SK-N-SH (cell line): ENCODE data around the gene TTC36. TPM values are rescaled to one million over a fixed set of nuclear protein-coding genes. Genes with fewer than 3 reads are reported as not detected.

Experiments
- CTCF ChIA-PET: fragments of 300-600, 350-600 bp; formaldehyde crosslinking; extraction: SDS; loops from one replicate; lab custom pipeline; 2021; lab: Yijun Ruan, JAX
- POLR2A ChIA-PET: fragments of 350-600 bp; sonication (Branson Sonifier 250); formaldehyde crosslinking; extraction: SDS; loops from one replicate; lab custom pipeline; 2020; ENCODE audit warnings: antibody characterized with exemption, inconsistent platforms; lab: Yijun Ruan, JAX
- DNase-seq: peaks from one replicate; pipeline ENCODE4 v3.0.0; 2012
- H2AFZ ChIP-seq: fragments of 200-600 bp; sonication (generic); 2 replicates; pipeline ENCODE4 v1.8.1; 2016; ENCODE audit warnings: antibody characterized with exemption, mild to moderate bottlenecking, low read depth
- H3F3A ChIP-seq: fragments of 200-600 bp; sonication (generic); replicated peaks from 2 replicates; pipeline ENCODE3; 2016; ENCODE audit warnings: antibody characterized with exemption, mild to moderate bottlenecking; ENCODE audit not compliant: insufficient read depth
- H3K27ac ChIP-seq, 2 experiments: fragments of 200-500 bp in 1 of 2; fragments of 200-600 bp in 1 of 2; sonication (Bioruptor generic) in 1 of 2; sonication (generic), shearing (Covaris generic) in 1 of 2; 2 replicates each; pipeline versions ENCODE4 v1.5.1 to v1.6.1; 2014 to 2016; ENCODE audit warnings: low read depth in 2 of 2, inconsistent platforms in 1 of 2, low read length in 1 of 2, mild to moderate bottlenecking in 1 of 2, mixed read lengths in 1 of 2
- H3K27me3 ChIP-seq: fragments of 200-600 bp; sonication (generic), shearing (Covaris generic); 2 replicates; pipeline ENCODE4 v1.6.1; 2016; ENCODE audit warnings: mixed run types; ENCODE audit not compliant: insufficient read depth
- H3K36me3 ChIP-seq, 2 experiments: fragments of 200-500 bp in 1 of 2; fragments of 200-600 bp in 1 of 2; sonication (Bioruptor generic) in 1 of 2; sonication (generic) in 1 of 2; replicated peaks in 1 of 2; 2 replicates each; pipeline versions ENCODE3 to v1.5.1; 2014 to 2016; ENCODE audit warnings: low read length in 1 of 2, mild to moderate bottlenecking in 1 of 2; ENCODE audit not compliant: insufficient read depth in 2 of 2, control insufficient read depth in 1 of 2
- H3K4me1 ChIP-seq, 2 experiments: fragments of 200-500 bp in 1 of 2; fragments of 200-600 bp in 1 of 2; sonication (Bioruptor generic) in 1 of 2; sonication (generic), shearing (Covaris generic) in 1 of 2; 2 replicates each; pipeline versions ENCODE4 v1.5.1 to v1.6.1; 2014 to 2016; ENCODE audit warnings: low read depth in 1 of 2, low read length in 1 of 2, mixed run types in 1 of 2; ENCODE audit not compliant: insufficient read depth in 2 of 2, control insufficient read depth in 1 of 2
- H3K4me2 ChIP-seq: fragments of 200-600 bp; sonication (generic), shearing (Covaris generic); 2 replicates; pipeline ENCODE4 v1.6.1; 2017; ENCODE audit warnings: mixed run types
- H3K4me3 ChIP-seq, 2 experiments: fragments of 200-500 bp in 1 of 2; fragments of 200-600 bp in 1 of 2; sonication (Bioruptor generic) in 1 of 2; sonication (generic), shearing (Covaris generic) in 1 of 2; 2 replicates each; pipeline versions ENCODE4 v1.5.1 to v1.8.1; 2014 to 2016; ENCODE audit warnings: low read depth in 2 of 2, inconsistent platforms in 1 of 2, low read length in 1 of 2, mild to moderate bottlenecking in 1 of 2, mixed read lengths in 1 of 2, moderate library complexity in 1 of 2
- H3K79me2 ChIP-seq: fragments of 200-600 bp; sonication (generic); 2 replicates; pipeline ENCODE4 v1.8.1; 2017; ENCODE audit warnings: mild to moderate bottlenecking; ENCODE audit not compliant: insufficient read depth
- H3K9ac ChIP-seq: fragments of 200-600 bp; sonication (generic); 2 replicates; pipeline ENCODE4 v1.6.1; 2017; ENCODE audit warnings: mixed run types
- H3K9me2 ChIP-seq: fragments of 200-600 bp; sonication (generic); 2 replicates; pipeline ENCODE4 v1.6.1; 2017; ENCODE audit warnings: mixed run types
- H3K9me3 ChIP-seq: fragments of 200-600 bp; sonication (generic); 2 replicates; pipeline ENCODE4 v1.6.1; 2017; ENCODE audit warnings: mixed run types, mild to moderate bottlenecking, moderate library complexity
- H4K20me1 ChIP-seq: fragments of 200-600 bp; sonication (generic); 2 replicates; pipeline ENCODE4 v1.6.1; 2017; ENCODE audit warnings: mild to moderate bottlenecking, mixed run types; ENCODE audit not compliant: insufficient read depth
- CTCF ChIP-seq: fragments of 200-600 bp; sonication (generic); IDR thresholded peaks from 2 replicates; pipeline ENCODE4 v1.6.1; 2017; ENCODE audit warnings: antibody characterized with exemption, mild to moderate bottlenecking, moderate library complexity
- EP300 ChIP-seq, 2 experiments: IDR thresholded peaks; 2 replicates each; pipeline versions ENCODE4 v1.4.0 to v1.6.1; 2012; ENCODE audit warnings: borderline replicate concordance in 1 of 2, low read depth in 1 of 2, low read length in 1 of 2
- EZH2phosphoT487 ChIP-seq: fragments of 200-600 bp; sonication (generic); IDR thresholded peaks from 2 replicates; pipeline ENCODE4 v1.6.1; 2017; ENCODE audit warnings: low read depth, mixed run types, mild to moderate bottlenecking, antibody characterized with exemption, moderate library complexity, borderline replicate concordance
- FOXJ3 ChIP-seq: sonication (generic); formaldehyde crosslinking; IDR thresholded peaks from 2 replicates; pipeline ENCODE4 v1.5.1; 2020; ENCODE audit warnings: mild to moderate bottlenecking, missing genetic modification reagents
- JUND ChIP-seq: IDR thresholded peaks from 2 replicates; pipeline ENCODE4 v1.4.0; 2012
- MXI1 ChIP-seq: IDR thresholded peaks from 2 replicates; pipeline ENCODE4 v1.6.1; 2012; ENCODE audit warnings: mild to moderate bottlenecking, low read depth, low read length, improper control_type of control experiment
- NFIC ChIP-seq: IDR thresholded peaks from 2 replicates; pipeline ENCODE4 v1.4.0; 2012; ENCODE audit warnings: borderline replicate concordance
- RAD21 ChIP-seq: IDR thresholded peaks from 2 replicates; pipeline ENCODE4 v1.6.1; 2012; ENCODE audit warnings: mild to moderate bottlenecking, low read length
- RCOR1 ChIP-seq: fragments of 150-350 bp; IDR thresholded peaks from 2 replicates; pipeline ENCODE4 v1.6.1; 2017; ENCODE audit warnings: antibody characterized with exemption, low read length
- REST ChIP-seq: IDR thresholded peaks from 2 replicates; pipeline ENCODE4 v1.6.1; 2012; ENCODE audit warnings: mild to moderate bottlenecking, low read depth, low read length, moderate library complexity
- RFX5 ChIP-seq: IDR thresholded peaks from 2 replicates; pipeline ENCODE4 v1.6.1; 2012; ENCODE audit warnings: mild to moderate bottlenecking, improper control_type of control experiment, low read length
- RXRA ChIP-seq: IDR thresholded peaks from 2 replicates; pipeline ENCODE4 v1.4.0; 2012; ENCODE audit warnings: low read depth, mild to moderate bottlenecking, borderline replicate concordance
- TAF1 ChIP-seq: IDR thresholded peaks from 2 replicates; pipeline ENCODE4 v1.6.1; 2012; ENCODE audit warnings: low read depth, mild to moderate bottlenecking, low read length, moderate library complexity, borderline replicate concordance
- TCF12 ChIP-seq: IDR thresholded peaks from 2 replicates; pipeline ENCODE4 v1.4.0; 2012
- TEAD4 ChIP-seq: IDR thresholded peaks from 2 replicates; pipeline ENCODE4 v1.4.0; 2012; ENCODE audit warnings: mild to moderate bottlenecking, borderline replicate concordance; ENCODE audit not compliant: insufficient read depth
- USF1 ChIP-seq: IDR thresholded peaks from 2 replicates; pipeline ENCODE4 v1.4.0; 2012; ENCODE audit warnings: low read depth, borderline replicate concordance
- USF2 ChIP-seq: fragments of 150-350 bp; IDR thresholded peaks from 2 replicates; pipeline ENCODE4 v1.6.1; 2017; ENCODE audit warnings: antibody characterized with exemption, low read length, low read depth, borderline replicate concordance
- YY1 ChIP-seq: IDR thresholded peaks from 2 replicates; pipeline ENCODE4 v1.4.0; 2012; ENCODE audit warnings: low read depth, mild to moderate bottlenecking
- WGBS: methylation state at CpG from one replicate; pipeline ENCODE4 v1.1.6; 2017; ENCODE audit warnings: low lambda C conversion rate; 5-methylcytosine and 5-hydroxymethylcytosine counted together
- polyA plus RNA-seq, 3 experiments: library from polyadenylated mRNA; depleted of rRNA; stranded (reverse); fragments of >200 nt; gene quantifications; 2 replicates each; pipeline ENCODE4 v1.2.3, GENCODE V29; 2012

TTC36 gene
- polyA plus RNA-seq, 1 of the 3 experiments (the other 2 are of a cell fraction) = 0.18 TPM

- DNase-seq = no peak
- POLR2A ChIA-PET = no interaction called here
- CTCF ChIA-PET = interaction anchor here (0.6 to 1.4 kb wide), 3 partner anchors 32 to 292 kb away, joined by 3 to 5 read pairs (median 5); no protein-coding TSS in a partner anchor
- Histone ChIP-seq H3K4me3 (no peak overlapping the region), H3K27ac (no peak overlapping the region), H3K79me2 (no peaks in the 10 kb centered on the region; the same call in 1 of the 2 replicates), H3F3A (peaks cover 17% of the 10 kb centered on the region), H3K9me3 (no peaks in the 10 kb centered on the region), H3K27me3 (no peaks in the 10 kb centered on the region), H3K4me2 (no peak overlapping the region), H3K4me1 (peaks cover 0 to 4% of the 10 kb centered on the region in 2 experiments; a peak in 1 of 4 replicates), H3K9me2 (no peaks in the 10 kb centered on the region), H3K36me3 (peaks cover 61 to 81% of the 10 kb centered on the region in 2 experiments), H4K20me1 (no peaks in the 10 kb centered on the region), H2AFZ (no peak overlapping the region), H3K9ac (no peak overlapping the region)
- TF ChIP-seq CTCF = no peak
- TF ChIP-seq USF2 = no peak
These were observed 2.9 kb upstream of the TTC36 start for GRCh38 chr11:118524356-118524755.

GRCh38 chr11:118524757-118525470, 2.4 kb upstream of the TTC36 start:
- Histone ChIP-seq H3K9ac (no peak overlapping the region), H3K4me2 (no peak overlapping the region), H3K79me2 (no peaks in the 10 kb centered on the region; the same call in 1 of the 2 replicates), H2AFZ (no peak overlapping the region), H3K27ac (no peak overlapping the region), H3K9me2 (no peaks in the 10 kb centered on the region), H3K27me3 (no peaks in the 10 kb centered on the region), H3K4me3 (no peak overlapping the region), H3F3A (peaks cover 17% of the 10 kb centered on the region), H3K9me3 (no peaks in the 10 kb centered on the region), H3K36me3 (peaks cover 55 to 75% of the 10 kb centered on the region in 2 experiments), H4K20me1 (no peaks in the 10 kb centered on the region), H3K4me1 (peaks cover 2 to 10% of the 10 kb centered on the region in 2 experiments; a peak in 3 of 4 replicates)
- no peak for DNase-seq
- CTCF ChIA-PET = interaction anchor here (0.6 to 1.1 kb wide), 2 partner anchors 36 to 293 kb away, joined by 3 to 5 read pairs; no protein-coding TSS in a partner anchor
- WGBS = 96% methylated on average over 6 of the region's 6 CpGs
- POLR2A ChIA-PET = no interaction called here
- TF ChIP-seq RXRA (no peak), YY1 (no peak), RCOR1 (no peak), TEAD4 (no peak), EP300 (IDR thresholded peaks at IDR 0.05; ENCODE audit: borderline replicate concordance in 1 of 2, low read depth in 1 of 2, low read length in 1 of 2) (no peak), MXI1 (no peak), EZH2phosphoT487 (no peak), FOXJ3 (CRISPR knock-in tag) (no peak), REST (no peak), TAF1 (no peak), RFX5 (no peak), JUND (no peak), RAD21 (no peak), USF1 (no peak), USF2 (no peak), NFIC (no peak), TCF12 (no peak)
